ENCODE results near the gene RUFY3. TPM values are rescaled to one million over a fixed set of nuclear protein-coding genes. Genes with fewer than 3 reads are reported as not detected.

RUFY3 gene
- total RNA-seq, 1 experiment from 2014 or later = 32.9 TPM

DNA sequence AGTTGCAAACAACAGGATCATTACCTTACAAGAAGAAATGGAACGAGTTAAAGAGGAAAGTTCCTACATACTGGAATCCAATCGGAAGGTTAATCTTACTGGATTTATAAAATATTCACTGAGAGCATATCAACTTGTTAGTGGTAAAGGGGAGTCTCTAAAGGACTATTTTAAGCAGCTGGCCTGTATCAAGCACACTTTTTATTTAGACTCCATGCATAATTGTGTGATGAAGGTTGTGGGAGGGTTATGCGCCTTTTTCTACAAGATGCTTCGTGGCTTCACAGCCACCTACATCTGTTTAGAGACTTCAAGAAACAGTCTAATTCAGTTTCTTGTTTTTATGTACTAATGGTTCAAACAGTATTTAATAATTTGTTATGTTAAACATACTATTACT, 61.3 kb downstream of the RUFY3 start (continued):
- TF ChIP-seq, protein P1, sequence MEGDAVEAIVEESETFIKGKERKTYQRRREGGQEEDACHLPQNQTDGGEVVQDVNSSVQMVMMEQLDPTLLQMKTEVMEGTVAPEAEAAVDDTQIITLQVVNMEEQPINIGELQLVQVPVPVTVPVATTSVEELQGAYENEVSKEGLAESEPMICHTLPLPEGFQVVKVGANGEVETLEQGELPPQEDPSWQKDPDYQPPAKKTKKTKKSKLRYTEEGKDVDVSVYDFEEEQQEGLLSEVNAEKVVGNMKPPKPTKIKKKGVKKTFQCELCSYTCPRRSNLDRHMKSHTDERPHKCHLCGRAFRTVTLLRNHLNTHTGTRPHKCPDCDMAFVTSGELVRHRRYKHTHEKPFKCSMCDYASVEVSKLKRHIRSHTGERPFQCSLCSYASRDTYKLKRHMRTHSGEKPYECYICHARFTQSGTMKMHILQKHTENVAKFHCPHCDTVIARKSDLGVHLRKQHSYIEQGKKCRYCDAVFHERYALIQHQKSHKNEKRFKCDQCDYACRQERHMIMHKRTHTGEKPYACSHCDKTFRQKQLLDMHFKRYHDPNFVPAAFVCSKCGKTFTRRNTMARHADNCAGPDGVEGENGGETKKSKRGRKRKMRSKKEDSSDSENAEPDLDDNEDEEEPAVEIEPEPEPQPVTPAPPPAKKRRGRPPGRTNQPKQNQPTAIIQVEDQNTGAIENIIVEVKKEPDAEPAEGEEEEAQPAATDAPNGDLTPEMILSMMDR (IDR thresholded peaks at IDR 0.05 in 2 of 3, conservative IDR thresholded peaks at IDR 0.05 in 1 of 3; ENCODE audit: borderline replicate concordance in 1 of 3, insufficient read depth in 1 of 3, low read depth in 2 of 3, low read length in 2 of 3) = no peak

DNA sequence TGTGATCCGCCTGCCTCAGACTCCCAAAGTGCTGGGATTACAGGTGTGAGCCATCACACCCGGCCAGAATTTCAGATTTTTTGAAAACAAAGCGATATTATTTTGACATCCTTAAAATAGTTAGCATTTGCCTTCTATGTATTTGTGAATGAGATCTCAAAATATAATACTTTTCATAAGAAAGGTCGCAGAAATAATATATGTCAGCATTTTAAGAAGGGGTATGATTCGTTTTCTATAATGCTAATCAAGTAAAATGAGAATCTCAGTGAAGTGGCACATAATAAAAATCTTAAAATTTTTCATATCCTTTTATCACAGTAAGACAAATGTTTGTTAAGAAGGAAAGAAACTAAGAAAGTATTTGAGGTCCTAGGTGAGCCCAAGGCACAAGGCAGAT, 65.7 kb downstream of the RUFY3 start:
- no peaks in the 10 kb centered on the region for H3K4me1 ChIP-seq (ENCODE audit: control insufficient read depth in 1 of 2, insufficient read depth in 2 of 2, low read length in 2 of 2)
- H3K27ac ChIP-seq (ENCODE audit: low read depth, low read length) = no peak overlapping the region
- intact Hi-C loops (cut with micrococcal nuclease) = no loop called here
- no peaks in the 10 kb centered on the region for H3K27me3 ChIP-seq (ENCODE audit: insufficient read depth, low read length)
- H3K9me3 ChIP-seq (ENCODE audit: control insufficient read depth in 1 of 2, insufficient read depth in 1 of 2, low read depth in 1 of 2, low read length in 2 of 2) = no peaks in the 10 kb centered on the region
- H3K79me2 ChIP-seq (ENCODE audit: insufficient read depth, low read length) = no peaks in the 10 kb centered on the region
- no peak for TF ChIP-seq CEBPB (IDR thresholded peaks at IDR 0.05; ENCODE audit: low read depth)
- no peak for TF ChIP-seq FOSL1 (IDR thresholded peaks at IDR 0.05; ENCODE audit: low read depth)
- no peak for TF ChIP-seq ELF1 (IDR thresholded peaks at IDR 0.05; ENCODE audit: borderline replicate concordance, low read depth)
- TF ChIP-seq RAD21 (IDR thresholded peaks at IDR 0.05; ENCODE audit: low read depth) = no peak
- RAD21 ChIA-PET (ENCODE audit: low non-redundant PET in 1 of 2, low total read pairs in 2 of 2, uncharacterized antibody in 2 of 2, unreplicated experiment in 2 of 2) = no interaction called here
- H2AFZ ChIP-seq (ENCODE audit: low read depth, low read length, poor library complexity, severe bottlenecking) = no peak overlapping the region
- BruUV-seq (replicated peaks) = no TSS peak
- no peak overlapping the region for H3K4me2 ChIP-seq (ENCODE audit: low read length)
- H4K20me1 ChIP-seq (ENCODE audit: insufficient read depth) = no peaks in the 10 kb centered on the region
- H3K36me3 ChIP-seq (ENCODE audit: control insufficient read depth in 1 of 2, insufficient read depth in 2 of 2, low read length in 2 of 2) = 0 out of 4 replicates have a peak, but pooled peaks cover 0 to 4% of the 10 kb centered on the region in 2 experiments
- no peak for ATAC-seq
- no peak overlapping the region for H3K4me3 ChIP-seq (replicated peaks in 1 of 2; ENCODE audit: low read depth in 1 of 2, low read length in 2 of 2)
- POLR2A ChIA-PET = no interaction called here
- DNase-seq (ENCODE audit: low read depth, low spot score) = no peak
- CTCF ChIA-PET = no interaction called here
- H3K9ac ChIP-seq (ENCODE audit: low read length) = no peak overlapping the region
- no peaks in the 10 kb centered on the region for H3K9me2 ChIP-seq (ENCODE audit: insufficient read depth)

DNA sequence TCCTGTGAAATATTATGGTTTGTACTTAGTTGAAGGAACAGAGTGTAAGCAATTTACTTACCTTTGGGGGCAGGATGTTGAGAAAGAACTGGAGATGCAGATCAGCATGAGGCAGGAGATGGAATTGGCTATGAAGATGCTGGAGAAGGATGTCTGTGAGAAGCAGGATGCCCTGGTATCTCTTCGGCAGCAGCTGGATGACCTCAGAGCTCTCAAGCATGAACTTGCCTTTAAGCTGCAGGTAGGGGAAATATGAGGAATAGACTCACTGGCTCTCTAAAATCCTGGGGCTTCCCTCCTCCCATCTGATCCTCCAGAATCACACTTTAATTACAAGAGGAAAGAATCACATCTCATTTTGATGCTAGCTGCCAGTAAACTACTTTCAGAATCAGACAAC, 67.0 kb downstream of the RUFY3 start:
- POLR2A ChIA-PET = no interaction called here
- no peaks in the 10 kb centered on the region for H3K9me2 ChIP-seq (ENCODE audit: insufficient read depth)
- CTCF ChIA-PET = no interaction called here
- H3K27ac ChIP-seq (ENCODE audit: low read depth, low read length) = no peak overlapping the region
- no peak overlapping the region for H3K4me3 ChIP-seq (replicated peaks in 1 of 2; ENCODE audit: low read depth in 1 of 2, low read length in 2 of 2)
- no peak overlapping the region for H3K4me2 ChIP-seq (ENCODE audit: low read length)
- no peaks in the 10 kb centered on the region for H3K79me2 ChIP-seq (ENCODE audit: insufficient read depth, low read length)
- H3K9me3 ChIP-seq (ENCODE audit: control insufficient read depth in 1 of 2, insufficient read depth in 1 of 2, low read depth in 1 of 2, low read length in 2 of 2) = no peaks in the 10 kb centered on the region
- intact Hi-C loops (cut with micrococcal nuclease) = no loop called here
- TF ChIP-seq FOSL1 (IDR thresholded peaks at IDR 0.05; ENCODE audit: low read depth) = no peak
- TF ChIP-seq ELF1 (IDR thresholded peaks at IDR 0.05; ENCODE audit: borderline replicate concordance, low read depth) = no peak
- TF ChIP-seq EZH2phosphoT487 (IDR thresholded peaks at IDR 0.05; ENCODE audit: borderline replicate concordance) = no peak
- TF ChIP-seq SRF (IDR thresholded peaks at IDR 0.05; ENCODE audit: low read depth) = no peak
- no peak for TF ChIP-seq JUND (IDR thresholded peaks at IDR 0.05)
- TF ChIP-seq, protein P2, sequence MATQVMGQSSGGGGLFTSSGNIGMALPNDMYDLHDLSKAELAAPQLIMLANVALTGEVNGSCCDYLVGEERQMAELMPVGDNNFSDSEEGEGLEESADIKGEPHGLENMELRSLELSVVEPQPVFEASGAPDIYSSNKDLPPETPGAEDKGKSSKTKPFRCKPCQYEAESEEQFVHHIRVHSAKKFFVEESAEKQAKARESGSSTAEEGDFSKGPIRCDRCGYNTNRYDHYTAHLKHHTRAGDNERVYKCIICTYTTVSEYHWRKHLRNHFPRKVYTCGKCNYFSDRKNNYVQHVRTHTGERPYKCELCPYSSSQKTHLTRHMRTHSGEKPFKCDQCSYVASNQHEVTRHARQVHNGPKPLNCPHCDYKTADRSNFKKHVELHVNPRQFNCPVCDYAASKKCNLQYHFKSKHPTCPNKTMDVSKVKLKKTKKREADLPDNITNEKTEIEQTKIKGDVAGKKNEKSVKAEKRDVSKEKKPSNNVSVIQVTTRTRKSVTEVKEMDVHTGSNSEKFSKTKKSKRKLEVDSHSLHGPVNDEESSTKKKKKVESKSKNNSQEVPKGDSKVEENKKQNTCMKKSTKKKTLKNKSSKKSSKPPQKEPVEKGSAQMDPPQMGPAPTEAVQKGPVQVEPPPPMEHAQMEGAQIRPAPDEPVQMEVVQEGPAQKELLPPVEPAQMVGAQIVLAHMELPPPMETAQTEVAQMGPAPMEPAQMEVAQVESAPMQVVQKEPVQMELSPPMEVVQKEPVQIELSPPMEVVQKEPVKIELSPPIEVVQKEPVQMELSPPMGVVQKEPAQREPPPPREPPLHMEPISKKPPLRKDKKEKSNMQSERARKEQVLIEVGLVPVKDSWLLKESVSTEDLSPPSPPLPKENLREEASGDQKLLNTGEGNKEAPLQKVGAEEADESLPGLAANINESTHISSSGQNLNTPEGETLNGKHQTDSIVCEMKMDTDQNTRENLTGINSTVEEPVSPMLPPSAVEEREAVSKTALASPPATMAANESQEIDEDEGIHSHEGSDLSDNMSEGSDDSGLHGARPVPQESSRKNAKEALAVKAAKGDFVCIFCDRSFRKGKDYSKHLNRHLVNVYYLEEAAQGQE (IDR thresholded peaks at IDR 0.05; ENCODE audit: low read depth) = no peak
- H3K4me1 ChIP-seq (ENCODE audit: control insufficient read depth in 1 of 2, insufficient read depth in 2 of 2, low read length in 2 of 2) = no peaks in the 10 kb centered on the region
- no TSS peak for BruUV-seq (replicated peaks)
- H3K9ac ChIP-seq (ENCODE audit: low read length) = no peak overlapping the region
- RAD21 ChIA-PET (ENCODE audit: low non-redundant PET in 1 of 2, low total read pairs in 2 of 2, uncharacterized antibody in 2 of 2, unreplicated experiment in 2 of 2) = no interaction called here
- no peak for DNase-seq (ENCODE audit: low read depth, low spot score)
- H4K20me1 ChIP-seq (ENCODE audit: insufficient read depth) = no peaks in the 10 kb centered on the region
- H3K36me3 ChIP-seq (ENCODE audit: control insufficient read depth in 1 of 2, insufficient read depth in 2 of 2, low read length in 2 of 2) = 0 out of 4 replicates have a peak, but pooled peaks cover 0 to 4% of the 10 kb centered on the region in 2 experiments
- ATAC-seq = no peak
- H2AFZ ChIP-seq (ENCODE audit: low read depth, low read length, poor library complexity, severe bottlenecking) = no peak overlapping the region
- no peaks in the 10 kb centered on the region for H3K27me3 ChIP-seq (ENCODE audit: insufficient read depth, low read length)

Data from HCT116 (cell line).